ENCODE measurements around the gene MAMDC4.
"Not testable (repeated sequence)": the region's sequence is repeated elsewhere in the genome, so short reads cannot be mapped to it uniquely, and the experiment has no call there.

Gene MAMDC4

GRCh38 chr9:136839229-136840139, 12.7 kb upstream of the MAMDC4 start:
- DNase-seq (ENCODE audit: low read depth), result no peak

- DNase-seq (ENCODE audit: low read depth), result no peak
These were observed 11.8 kb upstream of the MAMDC4 start for GRCh38 chr9:136840140-136840876.

GRCh38 chr9:136840877-136841645, 11.1 kb upstream of the MAMDC4 start:
- DNase-seq (ENCODE audit: low read depth), result no peak

GRCh38 chr9:136841646-136842379, 10.3 kb upstream of the MAMDC4 start:
- DNase-seq (ENCODE audit: low read depth), result not testable (repeated sequence)

- DNase-seq (ENCODE audit: low read depth), result peak; percentile 75
These were observed 9.7 kb upstream of the MAMDC4 start, which contains the start of gene AJM1 for GRCh38 chr9:136842380-136842948. Gene AJM1, plus strand, starts transcription at chr9:136842478. Its CDS starts 1,937 bp downstream, at chr9:136844415.

GRCh38 chr9:136843159-136843800, 8.9 kb upstream of the MAMDC4 start:
- not testable (repeated sequence) for DNase-seq (ENCODE audit: low read depth)

GRCh38 chr9:136843801-136844740, 8.1 kb upstream of the MAMDC4 start:
- DNase-seq (ENCODE audit: low read depth), result peak; percentile 53

- DNase-seq (ENCODE audit: low read depth), result no peak
These were observed 7.2 kb upstream of the MAMDC4 start for GRCh38 chr9:136844761-136845464.

GRCh38 chr9:136845465-136846260, 6.5 kb upstream of the MAMDC4 start:
- no peak for DNase-seq (ENCODE audit: low read depth)

GRCh38 chr9:136846376-136847087, 5.6 kb upstream of the MAMDC4 start:
- no peak for DNase-seq (ENCODE audit: low read depth)

- DNase-seq (ENCODE audit: low read depth), result no peak
These were observed 4.9 kb upstream of the MAMDC4 start for GRCh38 chr9:136847088-136847825.

GRCh38 chr9:136847826-136848392, 4.2 kb upstream of the MAMDC4 start:
- peak; percentile 68 for DNase-seq (ENCODE audit: low read depth)

GRCh38 chr9:136848393-136849037, 3.6 kb upstream of the MAMDC4 start:
- DNase-seq (ENCODE audit: low read depth), result no peak

GRCh38 chr9:136849038-136849959, 2.8 kb upstream of the MAMDC4 start, which contains the start of gene PHPT1:
Gene PHPT1, plus strand, starts transcription at chr9:136849409. Its CDS starts 22 bp downstream, at chr9:136849431.
- DNase-seq (ENCODE audit: low read depth), result peak; percentile 94

Data from activated T-cell treated with anti-CD3 and anti-CD28 coated beads for 24 hours (primary cell).